Activated naive CD4-positive, alpha-beta T cell treated with anti-CD3 and anti-CD28 coated beads, Interleukin-2, amount 50 U/mL, for 16 hours (primary cell): ENCODE results near the gene ETDA.
"Not testable (repeated sequence)": the region's sequence is repeated elsewhere in the genome, so short reads cannot be mapped to it uniquely, and the experiment has no call there.

Experiments
- DNase-seq: peaks from one replicate; pipeline ENCODE4 v3.0.0-alpha.2; 2020

The ETDA gene

GRCh38 chrX:135252011-135252518, at the start of gene ETDA:
TSS of gene ETDA (plus strand) at chrX:135252061. CDS start at chrX:135253277, 1,216 bp downstream.
- not testable (repeated sequence) for DNase-seq

GRCh38 chrX:135206427-135206826, 45.4 kb upstream of the ETDA start:
- DNase-seq = peak; percentile 16

GRCh38 chrX:135213200-135213844, 38.5 kb upstream of the ETDA start:
- peak; percentile 28 for DNase-seq

GRCh38 chrX:135245989-135246388, 5.9 kb upstream of the ETDA start:
- DNase-seq = not testable (repeated sequence)

GRCh38 chrX:135256087-135256684, 4.3 kb downstream of the ETDA start:
- not testable (repeated sequence) for DNase-seq

GRCh38 chrX:135256923-135257322, 5.1 kb downstream of the ETDA start:
- DNase-seq = no peak

- no peak for DNase-seq
These were observed 5.6 kb downstream of the ETDA start for GRCh38 chrX:135257469-135257868.

- not testable (repeated sequence) for DNase-seq
These were observed 9.1 kb downstream of the ETDA start for GRCh38 chrX:135260976-135261375.

- not testable (repeated sequence) for DNase-seq
These were observed 11.5 kb downstream of the ETDA start for GRCh38 chrX:135263376-135263775.

- DNase-seq = no peak
These were observed 12.3 kb downstream of the ETDA start for GRCh38 chrX:135264206-135264605.

GRCh38 chrX:135273162-135273561, 21.3 kb downstream of the ETDA start:
- DNase-seq = no peak

GRCh38 chrX:135275973-135276372, 24.1 kb downstream of the ETDA start:
- DNase-seq = no peak

- no peak for DNase-seq
These were observed 35.5 kb downstream of the ETDA start for GRCh38 chrX:135287266-135287823.

- DNase-seq = peak; percentile 72
These were observed 43.5 kb downstream of the ETDA start for GRCh38 chrX:135295238-135295943.

GRCh38 chrX:135295944-135296305, 44.1 kb downstream of the ETDA start:
- no peak for DNase-seq

GRCh38 chrX:135302269-135302873, 50.5 kb downstream of the ETDA start:
- no peak for DNase-seq
